ENCODE measurements around the gene VPS13D.

GRCh38 chr1:12416744-12417143 is 186.9 kb downstream of the VPS13D start:
- TF ChIP-seq CTCF (conservative IDR thresholded peaks at IDR 0.05; ENCODE audit: low read depth, low read length) (no peak), POLR2A (IDR thresholded peaks at IDR 0.05; ENCODE audit: low read depth, low read length) (no peak), RCOR1 (IDR thresholded peaks at IDR 0.05; ENCODE audit: insufficient replicate concordance, low read length) (no peak), MXI1 (IDR thresholded peaks at IDR 0.05; ENCODE audit: borderline replicate concordance, low read depth, low read length) (no peak), RAD21 (IDR thresholded peaks at IDR 0.05; ENCODE audit: low read length) (no peak), USF2 (IDR thresholded peaks at IDR 0.05; ENCODE audit: low read depth, low read length) (no peak), ELK1 (IDR thresholded peaks at IDR 0.05; ENCODE audit: borderline replicate concordance, low read depth, low read length) (no peak), CEBPB (IDR thresholded peaks at IDR 0.05; ENCODE audit: low read depth, low read length) (no peak)
